Fibroblast of skin of left quadriceps (primary cell): ENCODE results near the gene FAM89B.

ENCODE experiments used
- DNase-seq, 2 experiments: peaks; one replicate each; pipeline ENCODE4 v3.0.0-alpha.2; 2013; ENCODE audit warnings: low read depth in 2 of 2

FAM89B gene

DNA sequence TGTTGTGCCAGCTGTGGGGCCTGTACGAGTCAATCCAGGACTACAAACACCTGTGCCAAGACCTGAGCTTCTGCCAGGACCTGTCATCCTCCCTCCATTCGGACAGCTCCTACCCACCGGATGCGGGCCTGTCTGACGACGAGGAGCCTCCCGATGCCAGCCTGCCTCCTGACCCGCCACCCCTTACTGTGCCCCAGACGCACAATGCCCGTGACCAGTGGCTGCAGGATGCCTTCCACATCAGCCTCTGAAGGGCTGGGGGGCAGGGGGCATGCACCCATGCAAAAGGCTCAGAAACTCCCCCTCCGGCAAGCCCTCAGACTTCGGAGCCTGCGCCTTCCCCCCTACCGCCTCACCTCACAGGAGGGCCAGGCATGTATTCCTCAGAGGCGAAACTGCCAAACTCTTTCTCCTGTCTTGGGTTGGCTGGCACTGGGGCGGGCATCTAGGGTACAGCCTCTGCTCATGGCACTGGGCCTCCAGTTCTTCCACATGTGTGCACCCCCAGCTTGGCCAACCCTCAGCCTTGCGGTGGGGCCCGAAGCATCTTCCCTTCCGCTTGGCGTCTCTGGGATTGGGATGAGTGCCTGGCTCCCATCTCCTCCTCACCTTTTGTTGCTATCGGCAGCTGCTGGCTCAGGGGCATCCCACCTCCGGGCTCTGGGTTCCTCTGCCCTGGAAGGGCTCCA lies 1.2 kb downstream of the FAM89B start:
- DNase-seq, result no peak

- peak; percentile 76 to 78 for DNase-seq
Measured at GRCh38 chr11:65574109-65574810, 1.9 kb downstream of the FAM89B start.

DNA sequence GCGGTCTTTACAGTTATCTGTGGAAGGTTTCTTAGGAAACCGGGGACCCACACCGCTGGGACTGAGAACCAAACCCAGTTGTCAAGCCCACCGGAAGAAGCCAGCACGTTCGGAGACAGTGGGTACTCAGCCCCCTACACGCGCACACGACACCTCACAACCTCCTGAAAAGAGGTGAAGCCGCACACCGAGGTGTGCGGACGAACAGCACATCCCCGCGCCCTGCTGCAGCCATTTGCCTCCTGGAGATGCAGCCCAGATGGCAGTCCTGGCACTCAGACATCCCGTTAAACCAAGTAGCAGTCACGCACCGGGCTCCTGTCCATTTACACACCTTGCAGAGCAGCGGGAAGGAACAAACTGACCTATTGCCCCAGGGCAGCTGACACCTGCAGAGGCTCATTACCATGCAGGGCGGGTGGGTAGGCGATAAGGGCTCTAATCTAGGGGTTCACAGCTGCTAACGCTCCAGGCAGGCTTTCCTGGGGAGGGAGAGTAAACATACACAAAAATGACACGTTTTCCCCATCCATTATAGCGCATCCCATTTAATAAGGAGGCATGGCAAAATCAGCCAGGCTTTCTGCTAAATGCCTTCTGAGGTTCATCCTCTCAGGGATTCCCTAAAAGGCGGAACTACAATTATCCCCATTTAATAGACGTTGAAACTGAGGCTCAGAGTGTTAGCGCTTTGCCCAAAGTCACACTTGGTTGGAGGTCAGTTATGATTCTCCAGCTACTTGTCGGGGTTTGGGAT lies 2.7 kb downstream of the FAM89B start:
- DNase-seq, result no peak

- DNase-seq, result no peak
Measured at GRCh38 chr11:65575568-65576231, 3.4 kb downstream of the FAM89B start, which contains the start of gene EHBP1L1. EHBP1L1 (plus strand) TSS chr11:65576053; CDS start chr11:65576303, 250 bp downstream.

GRCh38 chr11:65576232-65576866 lies 4.0 kb downstream of the FAM89B start:
- DNase-seq, result no peak

GRCh38 chr11:65576867-65577755 lies 4.8 kb downstream of the FAM89B start:
- no peak for DNase-seq

- no peak for DNase-seq
Measured at GRCh38 chr11:65577756-65578109, 5.4 kb downstream of the FAM89B start.

- DNase-seq, result no peak
Measured at GRCh38 chr11:65578134-65578533, 5.8 kb downstream of the FAM89B start.

- no peak for DNase-seq
Measured at GRCh38 chr11:65578667-65579066, 6.3 kb downstream of the FAM89B start.

DNA sequence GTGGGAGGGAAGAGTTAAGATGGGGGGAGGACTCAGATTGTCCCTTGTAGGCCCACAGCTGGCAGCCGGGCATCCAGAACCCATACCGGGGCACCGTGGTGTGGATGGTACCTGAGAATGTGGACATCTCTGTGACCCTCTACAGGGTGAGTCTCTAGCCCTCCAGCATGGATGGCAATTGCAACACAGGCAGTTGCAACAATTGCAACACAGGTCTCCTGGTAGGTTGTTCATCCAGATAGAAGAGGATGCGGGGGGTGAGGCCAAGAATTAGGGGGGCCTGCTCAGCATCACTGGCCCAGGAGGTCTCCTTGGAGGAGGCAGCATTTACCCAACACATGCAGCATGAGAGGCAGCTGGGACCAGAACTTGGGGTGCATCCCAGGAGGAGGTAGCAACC lies 7.0 kb downstream of the FAM89B start:
- no peak for DNase-seq

GRCh38 chr11:65580031-65580692 lies 7.8 kb downstream of the FAM89B start:
- no peak for DNase-seq

DNA sequence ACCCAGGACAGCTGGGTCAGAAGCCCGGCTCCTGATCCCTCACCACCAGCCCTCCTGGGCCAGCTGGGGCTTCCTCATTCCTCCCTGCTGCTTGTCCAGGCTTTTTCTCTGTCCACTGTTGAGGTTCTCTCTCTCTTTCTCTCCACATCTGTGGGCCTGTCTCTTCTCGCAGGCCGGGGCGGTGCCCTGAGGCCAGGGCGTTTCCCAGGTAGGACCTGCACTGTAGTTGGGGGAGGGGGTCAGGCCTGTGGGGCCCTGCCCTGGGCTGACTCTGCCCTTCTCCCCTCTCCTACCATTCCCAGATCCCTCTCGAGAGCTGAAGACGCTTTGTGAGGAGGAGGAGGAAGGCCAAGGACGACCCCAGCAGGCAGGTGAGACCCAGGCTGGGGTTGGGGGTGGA lies 8.4 kb downstream of the FAM89B start:
- no peak for DNase-seq

DNA sequence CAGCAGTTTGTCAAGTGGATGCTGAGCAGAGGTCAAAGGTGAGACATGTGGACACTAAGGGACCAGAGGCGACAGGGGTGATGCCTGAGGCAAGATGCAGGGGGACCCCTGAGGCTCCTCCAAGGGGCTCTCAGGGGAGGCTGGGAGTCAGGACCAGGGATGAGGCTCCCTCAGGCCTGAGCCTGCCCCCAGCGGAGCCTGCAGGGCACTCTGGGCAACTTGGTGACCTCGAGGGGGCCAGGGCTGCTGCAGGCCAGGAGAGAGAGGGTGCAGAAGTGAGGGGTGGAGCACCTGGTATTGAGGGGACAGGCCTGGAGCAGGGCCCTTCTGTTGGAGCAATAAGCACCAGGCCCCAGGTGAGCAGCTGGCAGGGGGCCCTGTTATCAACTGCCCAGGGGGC lies 9.6 kb downstream of the FAM89B start:
- no peak for DNase-seq

DNA sequence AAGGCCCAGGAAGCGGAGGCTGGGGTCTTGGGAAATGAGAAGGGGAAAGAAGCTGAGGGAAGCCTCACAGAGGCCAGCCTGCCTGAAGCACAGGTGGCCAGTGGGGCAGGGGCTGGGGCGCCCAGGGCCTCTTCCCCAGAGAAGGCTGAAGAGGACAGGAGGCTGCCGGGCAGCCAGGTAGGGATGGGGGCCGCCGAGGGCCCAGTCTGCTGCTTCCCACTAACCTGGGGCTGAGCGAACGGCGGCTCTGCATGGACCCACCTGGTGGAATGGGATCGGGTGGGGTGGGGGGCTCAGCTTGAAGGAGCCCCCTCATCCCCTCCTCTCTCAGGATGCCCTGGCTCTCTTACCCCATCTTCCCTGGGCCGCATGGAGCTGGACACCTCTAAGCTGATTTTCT lies 11.3 kb downstream of the FAM89B start:
- no peak for DNase-seq

GRCh38 chr11:65584106-65584505 lies 11.8 kb downstream of the FAM89B start:
- no peak for DNase-seq

- DNase-seq, result no peak
Measured at GRCh38 chr11:65584723-65585171, 12.4 kb downstream of the FAM89B start.

DNA sequence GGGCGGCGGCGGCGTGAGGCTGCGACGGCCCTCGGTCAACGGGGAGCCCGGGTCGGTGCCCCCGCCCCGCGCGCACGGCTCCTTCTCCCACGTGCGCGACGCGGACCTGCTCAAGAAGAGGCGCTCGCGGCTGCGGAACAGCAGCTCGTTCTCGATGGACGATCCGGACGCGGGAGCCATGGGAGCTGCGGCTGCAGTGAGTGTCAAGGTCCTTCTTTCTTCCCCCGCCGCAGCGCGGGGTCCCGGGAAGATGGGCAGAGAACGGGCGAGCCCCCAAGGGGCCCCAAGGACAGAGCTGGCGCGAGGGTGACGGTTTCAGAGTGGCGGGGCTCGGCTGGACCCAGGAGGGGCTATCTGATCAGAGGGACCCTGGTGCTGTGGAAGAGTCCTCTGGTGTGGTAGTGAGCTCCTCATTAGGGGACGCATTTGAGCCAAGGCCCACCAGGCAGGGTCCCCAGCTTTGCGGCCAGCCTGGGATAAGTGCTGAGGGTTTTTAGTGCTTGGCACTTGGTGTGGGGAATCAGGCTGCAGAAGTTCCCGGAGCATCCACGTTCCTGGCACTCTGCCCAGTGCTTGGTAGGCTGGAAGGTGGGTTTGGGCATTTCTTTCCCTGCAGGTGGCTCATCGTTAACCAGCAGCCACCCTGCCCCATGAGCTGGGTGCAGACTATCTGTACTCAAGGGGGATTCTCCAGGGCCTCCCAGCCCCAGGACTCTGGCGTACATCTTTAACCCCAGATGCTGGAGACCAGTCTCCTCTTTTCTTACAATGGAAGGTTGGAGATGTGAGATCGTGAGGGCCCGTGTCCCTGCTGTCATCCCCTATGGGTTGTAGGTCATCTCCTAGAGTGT lies 13.3 kb downstream of the FAM89B start:
- no peak for DNase-seq

GRCh38 chr11:65586247-65586630 lies 13.9 kb downstream of the FAM89B start:
- no peak for DNase-seq

DNA sequence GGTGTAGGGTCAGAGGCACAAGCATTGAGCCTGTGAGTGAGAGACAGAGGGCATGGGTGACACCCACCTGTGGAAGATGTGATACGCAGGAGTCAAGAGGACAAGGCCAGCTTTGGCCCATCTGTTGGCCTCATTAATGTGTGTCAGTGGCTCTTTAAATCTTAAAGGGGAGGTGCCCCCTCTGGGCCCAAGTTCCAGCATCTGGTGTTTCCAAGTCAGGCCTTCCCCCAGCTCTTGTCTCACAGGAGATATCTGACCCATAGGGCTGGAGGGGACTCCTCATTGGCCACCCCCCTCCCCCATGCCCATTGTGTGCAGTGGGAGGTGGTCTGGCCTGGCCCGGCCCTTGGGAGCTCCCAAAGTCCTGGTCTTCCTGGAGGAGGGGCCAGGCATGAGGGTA lies 14.3 kb downstream of the FAM89B start:
- no peak for DNase-seq
